Activated CD4-positive, alpha-beta T cell treated with anti-CD3 and anti-CD28 coated beads for 1 hour (primary cell): ENCODE results near the gene POLDIP2.
"Not testable (repeated sequence)": the region's sequence is repeated elsewhere in the genome, so short reads cannot be mapped to it uniquely, and the experiment has no call there.

Experiments
- DNase-seq: peaks from one replicate; pipeline ENCODE4 v3.0.0-alpha.2; 2020

The POLDIP2 gene

GRCh38 chr17:28364665-28365363, 7.5 kb upstream of the POLDIP2 start, which contains the start of gene SEBOX:
Gene SEBOX, minus strand, starts transcription at chr17:28365199. Its CDS starts 48 bp downstream, at chr17:28365151.
- no peak for DNase-seq

DNA sequence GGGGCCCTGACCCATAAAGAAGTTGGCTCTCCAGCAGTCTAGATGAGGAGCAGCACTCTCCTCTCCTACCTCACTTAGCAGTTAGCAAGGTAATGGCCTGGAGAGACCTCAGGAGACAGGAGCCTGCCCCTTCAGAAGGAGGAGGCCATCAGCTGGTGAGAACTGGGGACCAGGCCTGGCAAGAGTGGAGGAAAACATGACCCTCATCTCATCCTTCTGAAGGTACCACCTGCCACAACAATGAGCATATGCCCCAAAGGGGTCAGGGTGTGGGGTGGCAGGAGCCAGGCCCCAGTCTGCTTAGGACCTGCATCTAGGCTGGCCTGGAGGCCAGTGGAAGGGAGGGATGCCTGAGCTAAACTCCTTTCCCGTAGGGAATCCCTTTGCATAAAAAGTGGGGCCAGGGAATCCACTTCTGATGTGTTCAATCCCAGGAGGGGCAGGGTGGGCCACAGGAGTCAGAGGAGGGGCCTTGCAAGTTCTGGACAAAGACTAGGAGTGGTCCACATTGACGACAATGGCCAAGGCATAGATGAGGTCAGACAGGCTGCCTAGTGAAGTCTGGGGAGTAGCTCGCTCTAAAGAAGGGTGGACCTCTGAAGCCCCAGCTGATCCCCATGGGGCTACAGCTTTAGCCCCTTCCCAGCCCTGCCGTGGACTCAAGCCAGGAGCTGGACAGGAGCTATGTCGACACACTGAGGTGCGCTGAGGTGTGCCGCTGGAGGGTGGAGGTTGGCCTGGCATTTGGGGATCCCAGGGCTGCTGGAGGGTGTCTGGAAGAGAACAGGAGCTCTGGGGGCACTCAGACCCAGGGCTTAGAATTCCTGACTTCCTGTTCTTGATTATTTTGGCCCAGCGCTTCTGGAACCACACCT, 6.7 kb upstream of the POLDIP2 start:
- DNase-seq, result no peak

DNA sequence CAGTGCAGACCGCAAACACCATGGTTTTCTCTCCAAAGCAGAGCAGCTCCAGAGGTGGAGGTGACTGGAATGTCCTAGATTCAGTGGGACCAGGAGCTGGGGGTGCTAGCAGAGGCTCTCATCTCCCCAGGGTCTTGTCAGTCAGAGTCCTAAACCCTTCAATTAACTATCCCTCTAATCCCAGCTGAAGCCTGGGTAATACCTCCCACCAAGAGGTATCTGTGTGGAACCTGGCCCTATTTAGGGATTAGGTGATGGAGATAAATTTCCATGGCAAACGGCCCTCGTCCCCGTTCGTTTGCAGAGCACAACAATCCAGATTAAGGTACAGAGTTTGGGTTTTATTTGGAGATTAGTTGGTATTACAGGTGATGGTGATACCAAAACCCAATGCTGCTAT, 5.9 kb upstream of the POLDIP2 start:
- no peak for DNase-seq

GRCh38 chr17:28357901-28358197, 522 bp upstream of the POLDIP2 start:
- DNase-seq, result no peak

- no peak for DNase-seq
These were observed 7.1 kb downstream of the POLDIP2 start for GRCh38 chr17:28350271-28350670.

GRCh38 chr17:28348979-28349378, 8.3 kb downstream of the POLDIP2 start:
- no peak for DNase-seq

GRCh38 chr17:28347261-28347891, 10.0 kb downstream of the POLDIP2 start:
- no peak for DNase-seq

DNA sequence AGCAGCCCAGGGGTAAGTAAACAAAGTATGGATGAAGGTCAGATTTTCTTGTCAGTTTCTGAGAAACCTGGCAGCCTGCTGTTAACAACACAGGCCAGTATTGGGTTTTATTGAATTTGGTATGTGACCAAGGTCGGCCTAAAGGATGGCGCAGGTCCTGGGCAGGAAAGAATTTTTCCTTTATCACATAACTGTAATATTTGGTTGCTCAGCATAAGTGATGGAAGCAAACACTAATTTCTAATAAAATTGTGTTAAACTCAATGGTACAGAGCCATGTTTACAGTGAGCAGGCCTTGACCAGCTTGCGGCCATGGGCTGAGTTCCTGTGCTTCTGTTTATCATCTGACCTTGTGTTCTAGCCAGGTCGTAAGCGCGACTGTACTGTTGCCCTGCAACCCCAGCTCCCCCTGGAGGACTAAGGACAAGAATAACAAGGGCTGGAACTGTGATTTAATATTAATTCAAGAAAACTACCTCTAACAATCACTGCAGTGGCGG, 10.5 kb downstream of the POLDIP2 start:
- DNase-seq, result no peak

GRCh38 chr17:28346199-28346580, 11.1 kb downstream of the POLDIP2 start:
- DNase-seq, result no peak

GRCh38 chr17:28345419-28346198, 11.7 kb downstream of the POLDIP2 start:
- DNase-seq, result no peak

DNA sequence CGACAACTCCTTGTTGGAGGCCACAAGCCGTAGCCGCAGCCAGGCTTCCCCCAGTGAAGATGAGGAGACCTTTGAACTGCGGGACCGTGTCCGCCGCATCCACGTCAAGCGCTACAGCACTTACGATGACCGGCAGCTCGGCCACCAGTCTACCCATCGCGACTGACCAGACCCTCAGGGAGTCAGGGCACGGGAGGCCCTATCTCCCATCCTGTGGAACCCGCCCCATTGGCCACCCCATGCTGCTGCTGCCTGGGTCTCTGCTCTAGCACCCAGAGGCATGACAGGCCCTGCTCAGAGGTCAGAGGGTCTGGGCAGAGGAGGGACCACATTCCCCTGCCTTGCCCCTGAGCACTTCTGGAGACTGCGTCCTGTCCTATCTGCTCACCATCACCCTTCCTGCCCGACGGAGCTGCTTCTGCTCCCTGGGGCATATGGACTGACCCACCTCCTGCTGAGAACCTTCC, 12.9 kb downstream of the POLDIP2 start:
- DNase-seq, result no peak

GRCh38 chr17:28344011-28344410, 13.3 kb downstream of the POLDIP2 start:
- DNase-seq, result no peak

- DNase-seq, result no peak
These were observed 13.8 kb downstream of the POLDIP2 start for GRCh38 chr17:28343491-28343932.

GRCh38 chr17:28342313-28342712, 15.0 kb downstream of the POLDIP2 start:
- no peak for DNase-seq

- DNase-seq, result no peak
These were observed 15.8 kb downstream of the POLDIP2 start for GRCh38 chr17:28341516-28341915.

DNA sequence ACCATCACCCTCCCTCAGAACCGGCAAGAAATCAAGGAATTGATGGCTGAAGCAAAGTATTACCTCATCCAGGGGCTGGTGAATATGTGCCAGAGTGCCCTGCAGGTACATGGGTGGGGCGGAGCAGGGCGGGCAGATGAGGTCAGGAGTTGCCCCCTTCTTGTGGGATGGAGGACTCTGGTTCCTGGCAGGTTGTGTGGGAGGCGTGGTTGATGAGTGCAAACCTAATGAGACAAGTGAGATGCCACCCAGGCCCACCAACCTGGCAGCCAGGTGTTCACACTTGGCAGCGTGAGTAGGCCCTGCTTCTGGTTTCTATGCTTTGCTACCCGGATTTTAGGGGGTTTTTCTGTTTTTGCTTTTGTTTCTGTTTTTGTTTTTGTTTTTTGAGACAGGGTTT, 17.0 kb downstream of the POLDIP2 start:
- no peak for DNase-seq

- DNase-seq, result no peak
These were observed 17.9 kb downstream of the POLDIP2 start for GRCh38 chr17:28339431-28339830.

DNA sequence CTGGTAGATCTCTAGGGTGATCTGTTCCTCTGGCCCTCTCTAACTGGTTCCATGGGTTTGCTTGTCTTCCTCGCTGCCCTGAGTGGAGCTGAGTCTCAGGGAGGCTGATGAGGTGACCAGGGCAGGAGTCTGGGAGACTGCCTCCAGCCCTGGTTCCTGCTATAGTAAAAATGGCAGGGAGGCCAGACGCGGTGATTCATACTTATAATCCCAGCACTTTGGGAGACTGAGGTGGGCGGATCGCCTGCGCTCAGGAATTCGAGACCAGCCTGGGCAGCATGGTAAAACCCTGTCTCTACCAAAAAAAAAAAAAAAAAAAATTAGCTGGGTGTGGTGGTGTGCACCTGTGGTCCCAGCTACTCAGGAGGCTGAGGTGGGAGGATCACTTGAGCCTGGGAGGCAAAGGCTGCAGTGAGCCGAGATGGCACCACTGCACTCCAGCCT, 18.5 kb downstream of the POLDIP2 start:
- not testable (repeated sequence) for DNase-seq

DNA sequence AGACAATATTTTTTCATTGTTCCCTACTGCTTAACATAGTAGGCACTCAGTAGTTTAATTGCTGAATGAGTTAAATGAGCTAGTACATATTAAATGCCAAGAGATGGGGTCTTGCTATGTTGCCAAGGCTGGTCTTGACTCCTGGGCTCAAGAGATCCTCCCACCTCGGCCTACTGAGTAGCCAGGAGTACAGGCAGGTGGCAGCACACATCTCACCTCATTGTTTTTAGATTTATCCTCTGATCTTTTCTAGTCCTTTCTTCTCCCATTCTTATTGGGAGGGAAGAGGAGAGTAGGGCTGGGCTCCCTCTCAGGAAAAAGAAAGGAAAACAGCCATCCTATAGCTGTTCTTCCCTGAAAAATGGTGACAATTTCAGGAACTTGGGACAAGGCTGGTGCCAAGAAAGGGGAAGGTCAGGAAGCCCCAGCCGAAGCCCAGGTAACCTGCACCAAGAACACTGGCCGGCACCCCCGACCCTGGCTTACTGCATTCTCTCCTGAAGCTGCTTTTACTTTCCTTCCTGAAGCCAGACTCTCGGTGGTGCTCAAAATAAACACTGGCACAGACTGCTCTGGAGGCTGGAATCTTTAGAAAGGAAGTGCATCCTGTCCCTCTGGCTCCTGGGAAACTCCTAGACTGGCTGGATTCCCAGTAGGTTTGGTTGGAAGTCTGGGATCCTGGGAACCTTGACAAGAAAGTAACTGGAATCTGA, 19.1 kb downstream of the POLDIP2 start:
- DNase-seq, result no peak

DNA sequence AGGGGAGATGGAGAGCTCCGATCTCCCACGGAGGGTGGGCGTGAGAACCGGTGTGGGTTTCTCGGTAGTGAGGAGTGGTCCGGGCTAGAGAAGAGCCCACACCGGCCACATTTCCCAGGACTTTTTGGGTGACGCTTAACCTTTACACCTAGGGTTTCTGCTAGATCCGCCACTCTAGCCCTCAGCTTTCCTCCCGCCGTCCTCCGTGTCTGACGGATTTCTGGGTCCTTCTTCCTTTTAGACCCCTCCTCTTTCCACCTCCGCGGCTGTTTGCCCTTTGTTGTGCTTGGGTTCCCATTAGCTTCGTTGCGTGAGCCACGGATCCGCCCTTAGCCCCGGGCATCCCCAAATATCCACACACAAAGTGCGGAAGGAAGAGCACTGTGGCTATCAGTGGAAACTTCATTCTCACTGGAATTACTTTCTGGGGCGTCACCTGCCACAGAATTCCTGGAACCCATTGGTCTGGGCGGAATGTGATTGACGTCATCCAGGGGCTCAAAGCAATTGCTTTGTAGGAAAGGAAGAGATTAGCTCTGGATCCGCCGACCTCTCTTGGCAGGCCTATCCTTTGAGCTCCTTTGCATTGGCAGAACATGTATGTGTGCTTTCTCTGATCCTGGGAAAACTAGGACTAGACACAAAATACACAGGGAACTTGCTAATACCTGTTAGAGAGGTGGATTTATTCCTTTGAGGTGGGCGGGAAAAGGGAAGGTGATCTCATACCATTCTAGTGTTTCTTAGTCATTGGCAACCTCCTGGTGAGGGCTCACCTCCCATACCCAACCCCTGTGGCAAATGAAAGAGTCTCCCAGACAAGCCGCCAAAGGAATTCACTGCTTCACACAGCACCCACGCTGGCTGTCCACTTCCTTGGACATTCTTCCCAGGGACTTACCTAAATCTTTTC, 21.1 kb downstream of the POLDIP2 start:
- DNase-seq, result no peak
